ENCODE results near the gene SNX8. TPM values are rescaled to one million over a fixed set of nuclear protein-coding genes. Genes with fewer than 3 reads are reported as not detected.

The SNX8 gene, protein sequence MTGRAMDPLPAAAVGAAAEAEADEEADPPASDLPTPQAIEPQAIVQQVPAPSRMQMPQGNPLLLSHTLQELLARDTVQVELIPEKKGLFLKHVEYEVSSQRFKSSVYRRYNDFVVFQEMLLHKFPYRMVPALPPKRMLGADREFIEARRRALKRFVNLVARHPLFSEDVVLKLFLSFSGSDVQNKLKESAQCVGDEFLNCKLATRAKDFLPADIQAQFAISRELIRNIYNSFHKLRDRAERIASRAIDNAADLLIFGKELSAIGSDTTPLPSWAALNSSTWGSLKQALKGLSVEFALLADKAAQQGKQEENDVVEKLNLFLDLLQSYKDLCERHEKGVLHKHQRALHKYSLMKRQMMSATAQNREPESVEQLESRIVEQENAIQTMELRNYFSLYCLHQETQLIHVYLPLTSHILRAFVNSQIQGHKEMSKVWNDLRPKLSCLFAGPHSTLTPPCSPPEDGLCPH
- polyA plus RNA-seq (2013, experiment 1 of 2) = 10.4 TPM
- 12.5 TPM for polyA plus RNA-seq (2013, experiment 2 of 2)

DNA sequence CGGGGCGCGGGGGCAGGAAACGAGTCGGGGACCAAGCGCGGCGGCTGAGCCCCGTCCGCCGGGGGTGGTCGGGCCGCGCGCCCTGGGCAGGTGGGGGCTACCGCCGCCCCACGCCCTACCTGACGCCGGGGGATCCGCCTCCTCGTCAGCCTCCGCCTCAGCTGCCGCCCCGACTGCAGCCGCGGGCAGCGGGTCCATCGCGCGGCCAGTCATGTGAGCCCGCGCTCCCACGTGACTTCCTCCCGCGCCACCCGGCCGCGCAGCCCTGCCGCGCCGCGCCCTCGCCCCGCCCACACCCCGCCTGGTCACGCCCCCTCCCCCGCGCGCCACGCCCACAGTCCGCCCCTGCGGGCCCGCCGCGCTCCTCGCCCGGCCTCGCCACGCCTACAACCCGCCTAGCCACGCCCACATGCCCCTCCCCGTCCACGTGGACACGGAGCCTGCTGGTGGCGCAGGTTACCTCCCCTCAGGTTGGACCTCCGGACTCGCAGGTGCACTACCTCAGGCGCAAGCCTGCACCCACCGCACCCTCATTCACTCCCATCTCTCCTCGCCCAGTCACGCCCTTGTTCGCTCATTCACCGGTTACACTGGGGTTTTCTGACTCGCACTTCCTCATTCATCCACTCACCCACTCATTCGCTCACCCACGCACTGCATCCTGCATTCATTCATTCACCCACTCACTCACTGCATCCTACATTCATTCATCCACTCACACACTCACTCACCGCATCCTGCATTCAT is at the start of gene SNX8:
Gene SNX8, minus strand, starts transcription at position 233 of the 747 bp plus-strand sequence. Its CDS starts 20 bp downstream, at position 213.
- Histone ChIP-seq H3K4me1 (ENCODE audit: control insufficient read depth in 2 of 2, insufficient read depth in 1 of 2, low read depth in 1 of 2, low read length in 2 of 2) (peaks cover 9 to 11% of the 10 kb centered on the region in 2 donors), H3K27ac (replicated peaks; ENCODE audit: low read length) (no peak within 1 kb of the TSS), H2BK15ac (ENCODE audit: low read length) (peak within 1 kb of the TSS; percentile 30), H3K14ac (ENCODE audit: low read length) (no peak within 1 kb of the TSS), H4K91ac (ENCODE audit: low read depth, low read length, poor library complexity) (no peak within 1 kb of the TSS), H3K79me1 (ENCODE audit: low read depth, low read length) (peaks cover 2% of the 10 kb centered on the region), H2BK120ac (ENCODE audit: low read depth, low read length) (no peak within 1 kb of the TSS), H3K9me3 (replicated peaks in 1 of 2; ENCODE audit: control insufficient read depth in 2 of 2, insufficient read depth in 1 of 2, low read depth in 1 of 2, low read length in 2 of 2) (peaks cover 0 to 4% of the 10 kb centered on the region in 2 donors), H3K23ac (ENCODE audit: low read depth, low read length, poor library complexity) (peak within 1 kb of the TSS; percentile 98), H3K36me3 (replicated peaks in 1 of 2; ENCODE audit: control insufficient read depth in 2 of 2, insufficient read depth in 2 of 2, low read length in 2 of 2) (peaks cover 0 to 5% of the 10 kb centered on the region in 2 donors), H3K18ac (ENCODE audit: low read length) (peak within 1 kb of the TSS; percentile 82), H3K4me3 (ENCODE audit: low read length in 2 of 2) (peak within 1 kb of the TSS; percentile 92 to 97), H3K4ac (ENCODE audit: low read length) (no peak within 1 kb of the TSS), H4K8ac (ENCODE audit: low read depth, low read length) (peak within 1 kb of the TSS; percentile 72), H3K27me3 (ENCODE audit: control insufficient read depth in 3 of 3, insufficient read depth in 3 of 3, low read depth in 1 of 3, low read length in 3 of 3) (no peaks in the 10 kb centered on the region), H2AK5ac (ENCODE audit: low read depth, low read length) (peak within 1 kb of the TSS; percentile 14), H2AFZ (ENCODE audit: low read length) (peak within 1 kb of the TSS; percentile 82), H3K4me2 (ENCODE audit: insufficient read depth, low read length, poor library complexity, severe bottlenecking) (peak within 1 kb of the TSS; percentile 99), H2BK5ac (ENCODE audit: low read length) (peak within 1 kb of the TSS; percentile 31), H3K9ac (ENCODE audit: low read depth, low read length, poor library complexity) (peak within 1 kb of the TSS; percentile 92), H2BK12ac (ENCODE audit: low read length) (no peak within 1 kb of the TSS)
- 100% methylated on average over 1 of the region's 78 CpGs; no CpG with 5 or more reads in 1 of the 2 donors for WGBS, 2 donors (ENCODE audit: extremely low coverage in 2 of 2, insufficient read length in 2 of 2, insufficient replicate concordance in 1 of 2)
- peak; percentile 78 for DNase-seq (ENCODE audit: low spot score)

DNA sequence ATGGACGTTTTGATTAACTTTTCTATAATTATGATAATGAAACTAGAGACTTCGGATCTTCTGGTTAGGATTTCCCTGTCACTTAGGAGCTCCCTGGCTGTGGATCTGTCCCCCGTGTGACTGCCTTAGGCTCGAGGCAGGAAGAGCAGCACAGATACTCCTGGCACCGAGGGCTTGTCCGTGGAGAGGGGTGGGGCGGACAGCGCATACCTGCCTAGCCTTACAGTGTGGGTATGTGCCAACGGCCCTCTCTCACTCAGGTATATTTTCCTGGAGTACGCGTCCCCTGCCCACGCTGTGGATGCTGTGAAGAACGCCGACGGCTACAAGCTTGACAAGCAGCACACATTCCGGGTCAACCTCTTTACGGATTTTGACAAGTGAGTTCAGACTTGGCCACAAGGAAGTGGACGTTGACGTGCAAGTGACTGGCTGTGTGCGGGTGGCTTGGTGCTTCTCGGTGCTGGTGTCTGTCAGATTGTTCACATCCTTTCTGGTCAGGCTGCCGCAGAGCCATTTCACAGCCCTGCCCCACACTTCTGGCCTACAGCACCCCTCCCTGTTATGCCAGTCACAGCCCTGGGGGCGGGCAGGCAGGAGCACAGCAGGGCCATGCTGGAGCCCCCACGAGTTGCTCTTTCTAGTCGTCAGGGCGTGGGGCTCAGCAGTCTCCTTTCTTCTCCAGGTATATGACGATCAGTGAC is 48.3 kb upstream of the SNX8 start:
- H3K14ac ChIP-seq (ENCODE audit: low read length) = no peak overlapping the region
- no peak overlapping the region for H3K4ac ChIP-seq (ENCODE audit: low read length)
- no peak overlapping the region for H2BK5ac ChIP-seq (ENCODE audit: low read length)
- WGBS, 2 donors (ENCODE audit: extremely low coverage in 2 of 2, insufficient read length in 2 of 2, insufficient replicate concordance in 1 of 2) = no CpG with 5 or more reads among the region's 27 CpGs
- H2BK15ac ChIP-seq (ENCODE audit: low read length) = no peak overlapping the region
- H3K36me3 ChIP-seq (replicated peaks in 1 of 2; ENCODE audit: control insufficient read depth in 2 of 2, insufficient read depth in 2 of 2, low read length in 2 of 2) = peaks cover 43 to 96% of the 10 kb centered on the region in 2 donors
- no peaks in the 10 kb centered on the region for H3K27me3 ChIP-seq (ENCODE audit: control insufficient read depth in 3 of 3, insufficient read depth in 3 of 3, low read depth in 1 of 3, low read length in 3 of 3)
- H2AFZ ChIP-seq (ENCODE audit: low read length) = no peak overlapping the region
- no peak overlapping the region for H3K4me2 ChIP-seq (ENCODE audit: insufficient read depth, low read length, poor library complexity, severe bottlenecking)
- H3K4me1 ChIP-seq (ENCODE audit: control insufficient read depth in 2 of 2, insufficient read depth in 1 of 2, low read depth in 1 of 2, low read length in 2 of 2) = peaks cover 0 to 2% of the 10 kb centered on the region in 2 donors
- H4K91ac ChIP-seq (ENCODE audit: low read depth, low read length, poor library complexity) = no peak overlapping the region
- peaks cover 9% of the 10 kb centered on the region for H3K79me1 ChIP-seq (ENCODE audit: low read depth, low read length)
- H4K8ac ChIP-seq (ENCODE audit: low read depth, low read length) = no peak overlapping the region
- no peak overlapping the region for H3K23ac ChIP-seq (ENCODE audit: low read depth, low read length, poor library complexity)
- H3K9ac ChIP-seq (ENCODE audit: low read depth, low read length, poor library complexity) = no peak overlapping the region
- H3K18ac ChIP-seq (ENCODE audit: low read length) = no peak overlapping the region
- no peak overlapping the region for H2BK12ac ChIP-seq (ENCODE audit: low read length)
- DNase-seq (ENCODE audit: low spot score) = no peak
- no peak overlapping the region for H2AK5ac ChIP-seq (ENCODE audit: low read depth, low read length)
- no peak overlapping the region for H2BK120ac ChIP-seq (ENCODE audit: low read depth, low read length)
- H3K27ac ChIP-seq (replicated peaks; ENCODE audit: low read length) = no peak overlapping the region
- peak overlapping the region in 1 of 2 donors; percentile 18 for H3K4me3 ChIP-seq (ENCODE audit: low read length in 2 of 2)
- H3K9me3 ChIP-seq (replicated peaks in 1 of 2; ENCODE audit: control insufficient read depth in 2 of 2, insufficient read depth in 1 of 2, low read depth in 1 of 2, low read length in 2 of 2) = no peaks in the 10 kb centered on the region

DNA sequence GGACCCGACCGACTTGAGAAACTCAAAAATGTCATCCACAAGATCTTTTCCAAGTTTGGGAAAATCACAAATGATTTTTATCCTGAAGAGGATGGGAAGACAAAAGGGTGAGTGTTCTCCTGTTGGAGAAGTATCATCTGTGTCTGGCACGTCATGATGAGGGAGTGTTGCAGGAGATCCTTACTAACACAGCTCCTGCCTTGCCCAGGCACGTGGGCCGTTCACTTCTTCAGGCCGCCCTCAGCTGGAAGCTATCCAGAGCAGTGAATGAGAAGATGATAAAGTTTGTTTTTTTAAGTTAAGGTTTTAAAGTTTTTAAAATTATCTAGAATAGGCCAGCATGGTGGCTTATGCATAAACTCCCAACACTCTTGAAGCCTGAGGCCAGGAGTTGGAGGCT is 46.6 kb upstream of the SNX8 start:
- H2BK15ac ChIP-seq (ENCODE audit: low read length) = no peak overlapping the region
- peaks cover 9% of the 10 kb centered on the region for H3K79me1 ChIP-seq (ENCODE audit: low read depth, low read length)
- peaks cover 33 to 94% of the 10 kb centered on the region in 2 donors for H3K36me3 ChIP-seq (replicated peaks in 1 of 2; ENCODE audit: control insufficient read depth in 2 of 2, insufficient read depth in 2 of 2, low read length in 2 of 2)
- H2BK12ac ChIP-seq (ENCODE audit: low read length) = no peak overlapping the region
- no peak overlapping the region for H3K14ac ChIP-seq (ENCODE audit: low read length)
- H3K27me3 ChIP-seq (ENCODE audit: control insufficient read depth in 3 of 3, insufficient read depth in 3 of 3, low read depth in 1 of 3, low read length in 3 of 3) = no peaks in the 10 kb centered on the region
- no peak overlapping the region for H4K8ac ChIP-seq (ENCODE audit: low read depth, low read length)
- no peak overlapping the region for H2BK5ac ChIP-seq (ENCODE audit: low read length)
- H3K4ac ChIP-seq (ENCODE audit: low read length) = no peak overlapping the region
- H2BK120ac ChIP-seq (ENCODE audit: low read depth, low read length) = no peak overlapping the region
- no peak overlapping the region for H2AFZ ChIP-seq (ENCODE audit: low read length)
- DNase-seq (ENCODE audit: low spot score) = no peak
- no peak overlapping the region for H3K9ac ChIP-seq (ENCODE audit: low read depth, low read length, poor library complexity)
- no peak overlapping the region for H4K91ac ChIP-seq (ENCODE audit: low read depth, low read length, poor library complexity)
- H3K23ac ChIP-seq (ENCODE audit: low read depth, low read length, poor library complexity) = no peak overlapping the region
- no peak overlapping the region for H3K4me2 ChIP-seq (ENCODE audit: insufficient read depth, low read length, poor library complexity, severe bottlenecking)
- H3K27ac ChIP-seq (replicated peaks; ENCODE audit: low read length) = no peak overlapping the region
- peaks cover 1 to 3% of the 10 kb centered on the region in 2 donors for H3K4me1 ChIP-seq (ENCODE audit: control insufficient read depth in 2 of 2, insufficient read depth in 1 of 2, low read depth in 1 of 2, low read length in 2 of 2)
- no peak overlapping the region for H3K18ac ChIP-seq (ENCODE audit: low read length)
- no peak overlapping the region for H3K4me3 ChIP-seq (ENCODE audit: low read length in 2 of 2)
- H3K9me3 ChIP-seq (replicated peaks in 1 of 2; ENCODE audit: control insufficient read depth in 2 of 2, insufficient read depth in 1 of 2, low read depth in 1 of 2, low read length in 2 of 2) = no peaks in the 10 kb centered on the region
- H2AK5ac ChIP-seq (ENCODE audit: low read depth, low read length) = no peak overlapping the region
- WGBS, 2 donors (ENCODE audit: extremely low coverage in 2 of 2, insufficient read length in 2 of 2, insufficient replicate concordance in 1 of 2) = no CpG with 5 or more reads among the region's 6 CpGs

Data from neuronal stem cell (in vitro differentiated cells).